HuH-7 (cell line): Measurements from ENCODE around the gene TANC2.
"Not testable (repeated sequence)": the region's sequence is repeated elsewhere in the genome, so short reads cannot be mapped to it uniquely, and the experiment has no call there.

Experiments
- DNase-seq: peaks from one replicate; pipeline ENCODE4 v3.0.0; 2011; ENCODE audit warnings: low spot score

Gene TANC2

GRCh38 chr17:62964506-62964905 is 1.5 kb upstream of the TANC2 start:
- DNase-seq = no peak

- no peak for DNase-seq
These were observed 805 bp upstream of the TANC2 start for GRCh38 chr17:62965174-62965685.

- DNase-seq = no peak
These were observed 580 bp downstream of the TANC2 start for GRCh38 chr17:62966426-62967204.

GRCh38 chr17:62967205-62967529 is 1.1 kb downstream of the TANC2 start:
- DNase-seq = no peak

- DNase-seq = peak; percentile 91
These were observed 2.4 kb downstream of the TANC2 start for GRCh38 chr17:62968445-62968923.

GRCh38 chr17:62970610-62971009 is 4.6 kb downstream of the TANC2 start:
- DNase-seq = no peak

- no peak for DNase-seq
These were observed 5.8 kb downstream of the TANC2 start for GRCh38 chr17:62971853-62972252.

- DNase-seq = no peak
These were observed 8.8 kb downstream of the TANC2 start for GRCh38 chr17:62974788-62975187.

GRCh38 chr17:62975206-62975605 is 9.2 kb downstream of the TANC2 start:
- no peak for DNase-seq

- DNase-seq = not testable (repeated sequence)
These were observed 10.7 kb downstream of the TANC2 start for GRCh38 chr17:62976643-62977231.

GRCh38 chr17:62980842-62981241 is 14.8 kb downstream of the TANC2 start:
- DNase-seq = no peak

- DNase-seq = no peak
These were observed 15.9 kb downstream of the TANC2 start for GRCh38 chr17:62981933-62982332.

GRCh38 chr17:62984801-62985200 is 18.8 kb downstream of the TANC2 start:
- DNase-seq = no peak

GRCh38 chr17:62986549-62986948 is 20.5 kb downstream of the TANC2 start:
- DNase-seq = no peak

- DNase-seq = no peak
These were observed 21.1 kb downstream of the TANC2 start for GRCh38 chr17:62987136-62987535.

- no peak for DNase-seq
These were observed 23.5 kb downstream of the TANC2 start for GRCh38 chr17:62989501-62989900.

GRCh38 chr17:62994931-62995330 is 28.9 kb downstream of the TANC2 start:
- DNase-seq = no peak

GRCh38 chr17:62995377-62995885 is 29.4 kb downstream of the TANC2 start:
- DNase-seq = peak; percentile 23

- no peak for DNase-seq
These were observed 30.2 kb downstream of the TANC2 start for GRCh38 chr17:62996221-62996620.

GRCh38 chr17:62998166-62998565 is 32.1 kb downstream of the TANC2 start:
- no peak for DNase-seq

- no peak for DNase-seq
These were observed 32.8 kb downstream of the TANC2 start for GRCh38 chr17:62998665-62999393.

- DNase-seq = no peak
These were observed 33.7 kb downstream of the TANC2 start for GRCh38 chr17:62999736-63000135.
